BJ (cell line): ENCODE data around the gene CFAP68. TPM values are rescaled to one million over a fixed set of nuclear protein-coding genes. Genes with fewer than 3 reads are reported as not detected.
"Not testable (repeated sequence)": the region's sequence is repeated elsewhere in the genome, so short reads cannot be mapped to it uniquely, and the experiment has no call there.

Experiments
- CTCF ChIA-PET: fragments of 350-600 bp; formaldehyde crosslinking; extraction: SDS; loops from one replicate; lab custom pipeline; 2021; ENCODE audit warnings: antibody characterized with exemption, inconsistent platforms; lab: Yijun Ruan, JAX
- POLR2A ChIA-PET: fragments of 300-600 bp; sonication (Branson Sonifier 250); formaldehyde crosslinking; extraction: SDS; loops from one replicate; lab custom pipeline; 2021; ENCODE audit warnings: antibody characterized with exemption; lab: Charles Lee
- DNase-seq: peaks from one replicate; pipeline ENCODE4 v3.0.0-alpha.2; 2011; ENCODE audit warnings: low read depth
- H3K27me3 ChIP-seq: 2 replicates; pipeline ENCODE4 v1.6.0; 2011; ENCODE audit warnings: low read length; ENCODE audit not compliant: control insufficient read depth, insufficient read depth
- H3K36me3 ChIP-seq: 2 replicates; pipeline ENCODE4 v1.5.1; 2011; ENCODE audit warnings: low read length; ENCODE audit not compliant: control insufficient read depth, insufficient read depth
- H3K4me3 ChIP-seq: 2 replicates; pipeline ENCODE4 v1.5.1; 2011; ENCODE audit warnings: low read depth, mild to moderate bottlenecking, control low read depth, low read length
- polyA plus RNA-seq: library from polyadenylated mRNA; depleted of rRNA; stranded (reverse); fragments of >200 nt; gene quantifications from 2 replicates; pipeline ENCODE4 v1.2.3, GENCODE V29; 2011
- TF ChIP-seq, protein P1 (sequence below): IDR thresholded peaks from 2 replicates; pipeline ENCODE4 v1.5.1; 2011; ENCODE audit warnings: low read depth, mild to moderate bottlenecking, control low read depth, inconsistent platforms, low read length, moderate library complexity; ENCODE audit not compliant: insufficient read depth

The CFAP68 gene
- polyA plus RNA-seq, 1 experiment = 16.6 TPM

GRCh38 chr11:111871693-111872161 lies 7.6 kb upstream of the CFAP68 start:
- no peak for DNase-seq
- CTCF ChIA-PET = interaction anchor here (0.8 to 2.2 kb wide), 11 partner anchors 13 to 267 kb away, joined by 3 to 11 read pairs (median 5); no protein-coding TSS in a partner anchor

DNA sequence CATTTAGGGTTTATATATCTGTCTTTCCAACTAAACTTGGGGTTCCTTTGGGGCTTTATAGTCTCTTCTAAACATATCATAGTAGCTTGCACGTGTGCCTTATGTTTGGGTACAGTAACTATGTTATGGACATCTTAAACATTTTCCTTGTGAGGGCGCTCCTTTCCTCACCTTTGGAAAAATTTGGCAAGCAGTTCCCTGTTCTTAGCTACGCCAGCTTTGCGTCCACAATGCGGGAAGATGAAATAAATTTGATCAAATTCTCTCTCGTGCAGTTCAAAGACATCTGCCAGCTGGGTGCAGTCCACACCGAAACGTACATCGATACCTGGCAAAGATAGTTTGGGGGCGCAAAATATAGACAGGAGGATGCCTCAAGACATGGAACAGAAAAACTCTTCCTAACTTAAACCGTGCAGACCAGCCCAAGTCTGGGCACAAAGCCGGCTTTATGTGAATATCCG lies 924 bp upstream of the CFAP68 start:
- CTCF ChIA-PET = interaction anchor here (0.6 to 3.4 kb wide), 12 partner anchors 9 to 138 kb away, joined by 3 to 39 read pairs (median 4); partner anchors contain the start of gene DIXDC1
- no peaks in the 10 kb centered on the region; the same call in 1 of the 2 replicates for H3K36me3 ChIP-seq
- DNase-seq = no peak

More at GRCh38 chr11:111871693-111872161, 7.6 kb upstream of the CFAP68 start:
- H3K36me3 ChIP-seq = peaks cover 3% of the 10 kb centered on the region
- no peaks in the 10 kb centered on the region for H3K27me3 ChIP-seq
- H3K4me3 ChIP-seq = peak overlapping the region; percentile 85
- POLR2A ChIA-PET = interaction anchor here (0.7 kb wide), 1 partner anchor 118 kb away, joined by 12 read pairs; no protein-coding TSS in a partner anchor
- TF ChIP-seq, protein P1, sequence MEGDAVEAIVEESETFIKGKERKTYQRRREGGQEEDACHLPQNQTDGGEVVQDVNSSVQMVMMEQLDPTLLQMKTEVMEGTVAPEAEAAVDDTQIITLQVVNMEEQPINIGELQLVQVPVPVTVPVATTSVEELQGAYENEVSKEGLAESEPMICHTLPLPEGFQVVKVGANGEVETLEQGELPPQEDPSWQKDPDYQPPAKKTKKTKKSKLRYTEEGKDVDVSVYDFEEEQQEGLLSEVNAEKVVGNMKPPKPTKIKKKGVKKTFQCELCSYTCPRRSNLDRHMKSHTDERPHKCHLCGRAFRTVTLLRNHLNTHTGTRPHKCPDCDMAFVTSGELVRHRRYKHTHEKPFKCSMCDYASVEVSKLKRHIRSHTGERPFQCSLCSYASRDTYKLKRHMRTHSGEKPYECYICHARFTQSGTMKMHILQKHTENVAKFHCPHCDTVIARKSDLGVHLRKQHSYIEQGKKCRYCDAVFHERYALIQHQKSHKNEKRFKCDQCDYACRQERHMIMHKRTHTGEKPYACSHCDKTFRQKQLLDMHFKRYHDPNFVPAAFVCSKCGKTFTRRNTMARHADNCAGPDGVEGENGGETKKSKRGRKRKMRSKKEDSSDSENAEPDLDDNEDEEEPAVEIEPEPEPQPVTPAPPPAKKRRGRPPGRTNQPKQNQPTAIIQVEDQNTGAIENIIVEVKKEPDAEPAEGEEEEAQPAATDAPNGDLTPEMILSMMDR = no peak

DNA sequence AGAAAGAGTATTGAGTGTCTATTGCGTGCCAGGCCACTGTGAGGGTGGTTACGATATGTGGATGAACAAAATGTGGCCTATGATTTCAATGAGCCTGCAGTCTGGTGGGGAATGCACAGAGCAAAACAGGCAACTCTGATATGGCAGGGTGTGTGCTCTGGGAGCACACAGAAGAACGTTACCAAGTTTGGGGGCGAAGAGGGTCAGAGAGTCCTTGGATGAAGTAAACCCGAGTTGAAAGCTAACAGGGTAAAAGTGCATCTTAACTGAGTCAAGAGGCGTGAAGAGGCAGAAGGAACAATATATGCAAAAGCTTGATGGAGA lies 258 bp downstream of the CFAP68 start:
- ChIA-PET CTCF (interaction anchor here (0.7 to 1.8 kb wide), 8 partner anchors 9 to 118 kb away, joined by 3 to 8 read pairs (median 4); partner anchors contain the start of genes CRYAB and DIXDC1), POLR2A (no interaction called here)
- DNase-seq = no peak
- H3K36me3 ChIP-seq = no peaks in the 10 kb centered on the region; the same call in 1 of the 2 replicates
- peak overlapping the region; percentile 62 for H3K4me3 ChIP-seq
- TF ChIP-seq, protein P1 = no peak
- no peaks in the 10 kb centered on the region for H3K27me3 ChIP-seq

More for the DNA sequence above, 924 bp upstream of the CFAP68 start:
- TF ChIP-seq, protein P1 = no peak
- Histone ChIP-seq H3K27me3 (no peaks in the 10 kb centered on the region), H3K4me3 (peak overlapping the region; percentile 62)
- POLR2A ChIA-PET = interaction anchor here (0.6 kb wide), 1 partner anchor 32 kb away, joined by 3 read pairs; no protein-coding TSS in a partner anchor

GRCh38 chr11:111882202-111882601 lies 2.9 kb downstream of the CFAP68 start:
- POLR2A ChIA-PET = no interaction called here
- Histone ChIP-seq H3K4me3 (no peak overlapping the region), H3K36me3 (no peaks in the 10 kb centered on the region), H3K27me3 (no peaks in the 10 kb centered on the region)
- CTCF ChIA-PET = interaction anchor here (0.9 to 3.3 kb wide), 5 partner anchors 11 to 98 kb away, joined by 3 to 11 read pairs (median 3); no protein-coding TSS in a partner anchor
- DNase-seq = no peak
- TF ChIP-seq, protein P1 = no peak

- CTCF ChIA-PET, H3K27me3 ChIP-seq, POLR2A ChIA-PET: not testable (repeated sequence)
Observed at GRCh38 chr11:111885053-111885452, 5.7 kb downstream of the CFAP68 start.

DNA sequence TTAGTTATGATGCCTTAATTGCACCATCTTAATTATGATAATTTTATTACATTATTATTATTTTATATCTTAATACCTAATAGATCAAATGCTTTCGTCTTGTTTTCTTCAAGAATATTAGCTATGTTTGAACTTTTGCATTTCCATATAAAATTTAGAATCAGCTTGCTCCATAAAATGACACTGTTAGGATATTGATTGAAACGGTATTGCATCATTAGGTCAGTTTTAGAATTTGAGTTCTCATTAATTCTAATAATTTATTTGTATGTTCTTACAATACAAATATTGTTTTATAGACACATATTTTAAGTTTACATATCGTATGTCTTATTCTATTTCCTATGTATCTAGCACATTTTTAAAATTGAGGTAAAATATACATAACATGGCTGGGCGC lies 6.7 kb downstream of the CFAP68 start:
- no peak overlapping the region for H3K4me3 ChIP-seq
- DNase-seq = no peak
- ChIA-PET CTCF (no interaction called here), POLR2A (no interaction called here)
- no peaks in the 10 kb centered on the region for H3K36me3 ChIP-seq
- H3K27me3 ChIP-seq = no peaks in the 10 kb centered on the region
- TF ChIP-seq, protein P1 = no peak

More at GRCh38 chr11:111885053-111885452, 5.7 kb downstream of the CFAP68 start:
- H3K4me3 ChIP-seq, DNase-seq, H3K36me3 ChIP-seq: not testable (repeated sequence)
